Fibroblast of lung (primary cell): ENCODE results near the gene LGALS14. TPM values are rescaled to one million over a fixed set of nuclear protein-coding genes. Genes with fewer than 3 reads are reported as not detected.

ENCODE experiments used
- DNase-seq, 2 donors: peaks; one replicate each; pipeline versions ENCODE4 v3.0.0 to v3.0.0-alpha.2; 2010; ENCODE audit warnings: low read depth in 2 of 2
- H2AFZ ChIP-seq: 2 replicates; pipeline ENCODE4 v1.5.1; 2012; ENCODE audit warnings: low read length, control low read depth, inconsistent platforms
- H3K27ac ChIP-seq: 2 replicates; pipeline ENCODE4 v1.5.1; 2011; ENCODE audit warnings: low read length, control low read depth; ENCODE audit not compliant: insufficient read depth
- H3K27me3 ChIP-seq: 2 replicates; pipeline ENCODE4 v1.5.1; 2011; ENCODE audit warnings: mild to moderate bottlenecking, low read length; ENCODE audit not compliant: control insufficient read depth, insufficient read depth
- H3K36me3 ChIP-seq: 2 replicates; pipeline ENCODE4 v1.5.1; 2011; ENCODE audit warnings: low read length; ENCODE audit not compliant: control insufficient read depth, insufficient read depth
- H3K4me1 ChIP-seq: 2 replicates; pipeline ENCODE4 v1.5.1; 2011; ENCODE audit warnings: low read length; ENCODE audit not compliant: control insufficient read depth, insufficient read depth; ENCODE audit errors: extremely low read depth
- H3K4me2 ChIP-seq: 2 replicates; pipeline ENCODE4 v1.5.1; 2011; ENCODE audit warnings: low read length, control low read depth; ENCODE audit not compliant: insufficient read depth; ENCODE audit errors: extremely low read depth
- H3K4me3 ChIP-seq, 4 experiments: fragments of 200-600 bp in 1 of 4; sonication (generic) in 1 of 4; replicated peaks in 1 of 4; 2 replicates each; pipeline ENCODE4 v1.5.1; 2011 to 2016; ENCODE audit warnings: low read length in 4 of 4, low read depth in 3 of 4, mild to moderate bottlenecking in 3 of 4, control low read depth in 2 of 4, inconsistent platforms in 1 of 4, mixed read lengths in 1 of 4; ENCODE audit not compliant: insufficient read depth in 1 of 4; ENCODE audit errors: control extremely low read depth in 1 of 4
- H3K79me2 ChIP-seq: 2 replicates; pipeline ENCODE4 v1.5.1; 2012; ENCODE audit warnings: mild to moderate bottlenecking, low read length, inconsistent platforms; ENCODE audit not compliant: control insufficient read depth, insufficient read depth
- H3K9ac ChIP-seq: 2 replicates; pipeline ENCODE4 v1.5.1; 2011; ENCODE audit warnings: mild to moderate bottlenecking, low read length, control low read depth; ENCODE audit not compliant: insufficient read depth
- H3K9me3 ChIP-seq: 2 replicates; pipeline ENCODE4 v1.5.1; 2012; ENCODE audit warnings: low read depth, low read length; ENCODE audit not compliant: control insufficient read depth, insufficient read depth
- H4K20me1 ChIP-seq: 2 replicates; pipeline ENCODE4 v1.5.1; 2011; ENCODE audit warnings: low read length; ENCODE audit not compliant: control insufficient read depth, insufficient read depth; ENCODE audit errors: extremely low read depth
- CTCF ChIP-seq, 2 donors: IDR thresholded peaks in 1 of 2; conservative IDR thresholded peaks in 1 of 2; 1 replicate in 1 of 2; 2 replicates in 1 of 2; pipeline ENCODE4 v1.5.1; 2011 to 2012; ENCODE audit warnings: low read length in 2 of 2, control low read depth in 1 of 2, inconsistent platforms in 1 of 2, low read depth in 1 of 2, mild to moderate bottlenecking in 1 of 2
- EZH2 ChIP-seq: IDR thresholded peaks from 2 replicates; pipeline ENCODE4 v1.5.1; 2012; ENCODE audit warnings: low read length, control low read depth, mild to moderate bottlenecking; ENCODE audit errors: missing control alignments
- polyA plus RNA-seq, 2 donors: library from polyadenylated mRNA; depleted of rRNA in 1 of 2; stranded (reverse) in 1 of 2; unstranded in 1 of 2; fragments of >200 nt; gene quantifications; 2 replicates each; pipeline ENCODE4 v1.2.1, GENCODE V29; 2011 to 2012; ENCODE audit warnings: missing spikeins in 1 of 2
- total RNA-seq: library from RNA; depleted of rRNA; stranded (reverse); fragments of >200 nt; gene quantifications from 2 replicates; pipeline ENCODE4 v1.2.1, GENCODE V29; 2014

The LGALS14 gene
- total and polyA plus RNA-seq, 2 donors (not counting 1 experiment from before 2014, with no cell fraction given) = not detected

GRCh38 chr19:39692166-39692565, 12.1 kb upstream of the LGALS14 start:
- no peak overlapping the region for H2AFZ ChIP-seq
- no peak overlapping the region for H3K4me2 ChIP-seq
- H3K9me3 ChIP-seq = no peaks in the 10 kb centered on the region
- no peaks in the 10 kb centered on the region for H3K4me1 ChIP-seq
- TF ChIP-seq CTCF (conservative IDR thresholded peaks at IDR 0.05 in 1 of 2, IDR thresholded peaks at IDR 0.05 in 1 of 2; ENCODE audit: low read depth in 1 of 2, low read length in 2 of 2) (no peak), EZH2 (no peak)
- H4K20me1 ChIP-seq = no peaks in the 10 kb centered on the region
- no peaks in the 10 kb centered on the region for H3K79me2 ChIP-seq
- no peak overlapping the region for H3K9ac ChIP-seq
- no peak overlapping the region for H3K4me3 ChIP-seq
- no peaks in the 10 kb centered on the region for H3K27me3 ChIP-seq
- no peaks in the 10 kb centered on the region for H3K36me3 ChIP-seq
- no peak overlapping the region for H3K27ac ChIP-seq
- no peak for DNase-seq

- no peak overlapping the region for H3K4me3 ChIP-seq
- H3K9ac ChIP-seq = no peak overlapping the region
- H2AFZ ChIP-seq = no peak overlapping the region
- H3K27me3 ChIP-seq = no peaks in the 10 kb centered on the region
- no peak overlapping the region for H3K4me2 ChIP-seq
- H3K4me1 ChIP-seq = no peaks in the 10 kb centered on the region
- H3K9me3 ChIP-seq = no peaks in the 10 kb centered on the region
- no peaks in the 10 kb centered on the region for H4K20me1 ChIP-seq
- TF ChIP-seq CTCF (conservative IDR thresholded peaks at IDR 0.05 in 1 of 2, IDR thresholded peaks at IDR 0.05 in 1 of 2; ENCODE audit: low read depth in 1 of 2, low read length in 2 of 2) (no peak), EZH2 (no peak)
- no peak for DNase-seq
- no peaks in the 10 kb centered on the region for H3K79me2 ChIP-seq
- H3K36me3 ChIP-seq = no peaks in the 10 kb centered on the region
- H3K27ac ChIP-seq = no peak overlapping the region
Measured at GRCh38 chr19:39692822-39693221, 11.5 kb upstream of the LGALS14 start.

GRCh38 chr19:39695759-39696158, 8.5 kb upstream of the LGALS14 start:
- no peak overlapping the region for H3K27ac ChIP-seq
- DNase-seq = no peak
- no peak overlapping the region for H3K9ac ChIP-seq
- H4K20me1 ChIP-seq = no peaks in the 10 kb centered on the region
- no peaks in the 10 kb centered on the region for H3K9me3 ChIP-seq
- H3K4me3 ChIP-seq = no peak overlapping the region
- no peaks in the 10 kb centered on the region for H3K27me3 ChIP-seq
- no peaks in the 10 kb centered on the region for H3K4me1 ChIP-seq
- no peak overlapping the region for H3K4me2 ChIP-seq
- H2AFZ ChIP-seq = no peak overlapping the region
- H3K79me2 ChIP-seq = no peaks in the 10 kb centered on the region
- no peaks in the 10 kb centered on the region for H3K36me3 ChIP-seq
- no peak for TF ChIP-seq EZH2
- no peak for TF ChIP-seq CTCF (conservative IDR thresholded peaks at IDR 0.05 in 1 of 2, IDR thresholded peaks at IDR 0.05 in 1 of 2; ENCODE audit: low read depth in 1 of 2, low read length in 2 of 2)
